ENCODE results near the gene TSPAN6.

DNA sequence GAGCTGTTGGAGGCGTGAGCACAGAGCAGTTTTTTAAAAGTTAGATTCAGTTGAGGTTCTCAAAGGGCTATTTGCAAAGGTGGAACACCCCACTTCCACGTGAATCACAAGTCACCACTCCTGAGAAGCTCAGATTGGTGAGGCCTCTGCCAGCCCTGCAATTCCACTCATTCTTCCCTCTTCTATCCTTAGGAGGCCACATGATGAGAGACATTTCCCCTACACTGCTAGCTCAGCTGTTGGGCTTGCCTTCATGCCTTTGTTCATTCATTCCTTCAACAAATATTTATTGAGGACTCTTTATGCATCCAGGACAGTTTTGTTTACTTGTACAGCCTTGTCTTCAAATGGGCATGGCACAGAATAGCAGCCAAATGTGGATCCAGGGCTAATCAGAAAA lies 11.1 kb upstream of the TSPAN6 start:
- TF ChIP-seq POLR2AphosphoS5 (IDR thresholded peaks at IDR 0.05) (no peak), EP300 (IDR thresholded peaks at IDR 0.05) (no peak)
